ENCODE measurements around the gene ORC3. TPM values are rescaled to one million over a fixed set of nuclear protein-coding genes. Genes with fewer than 3 reads are reported as not detected.
"Not testable (repeated sequence)": the region's sequence is repeated elsewhere in the genome, so short reads cannot be mapped to it uniquely, and the experiment has no call there.

ORC3 gene
- total RNA-seq, 4 donors from 2014 or later, result 11.4 to 21.6 (median 13.9) TPM

DNA sequence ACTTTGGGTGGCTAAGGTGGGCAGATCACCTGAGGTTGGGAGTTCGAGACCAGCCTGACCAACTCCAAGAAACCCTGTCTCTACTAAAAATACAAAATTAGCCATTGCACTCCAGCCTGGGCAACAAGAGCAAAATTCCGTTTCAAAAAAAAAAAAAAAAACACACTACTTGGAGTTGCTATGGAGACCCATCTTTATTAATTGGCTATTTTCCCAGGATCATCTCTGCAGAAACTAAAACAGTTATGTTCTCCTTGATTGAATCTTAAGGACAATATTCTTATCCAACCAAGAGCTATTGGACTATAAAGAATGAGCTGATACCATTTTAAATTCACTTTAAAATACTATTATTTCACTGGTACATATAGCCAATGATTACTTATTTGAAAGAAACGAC, 97.4 kb downstream of the ORC3 start:
- TF ChIP-seq, protein P1, sequence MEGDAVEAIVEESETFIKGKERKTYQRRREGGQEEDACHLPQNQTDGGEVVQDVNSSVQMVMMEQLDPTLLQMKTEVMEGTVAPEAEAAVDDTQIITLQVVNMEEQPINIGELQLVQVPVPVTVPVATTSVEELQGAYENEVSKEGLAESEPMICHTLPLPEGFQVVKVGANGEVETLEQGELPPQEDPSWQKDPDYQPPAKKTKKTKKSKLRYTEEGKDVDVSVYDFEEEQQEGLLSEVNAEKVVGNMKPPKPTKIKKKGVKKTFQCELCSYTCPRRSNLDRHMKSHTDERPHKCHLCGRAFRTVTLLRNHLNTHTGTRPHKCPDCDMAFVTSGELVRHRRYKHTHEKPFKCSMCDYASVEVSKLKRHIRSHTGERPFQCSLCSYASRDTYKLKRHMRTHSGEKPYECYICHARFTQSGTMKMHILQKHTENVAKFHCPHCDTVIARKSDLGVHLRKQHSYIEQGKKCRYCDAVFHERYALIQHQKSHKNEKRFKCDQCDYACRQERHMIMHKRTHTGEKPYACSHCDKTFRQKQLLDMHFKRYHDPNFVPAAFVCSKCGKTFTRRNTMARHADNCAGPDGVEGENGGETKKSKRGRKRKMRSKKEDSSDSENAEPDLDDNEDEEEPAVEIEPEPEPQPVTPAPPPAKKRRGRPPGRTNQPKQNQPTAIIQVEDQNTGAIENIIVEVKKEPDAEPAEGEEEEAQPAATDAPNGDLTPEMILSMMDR (IDR thresholded peaks at IDR 0.05), result no peak
- ATAC-seq (ENCODE audit: low FRiP score), result no peak
- no peak for DNase-seq (ENCODE audit: low spot score)

DNA sequence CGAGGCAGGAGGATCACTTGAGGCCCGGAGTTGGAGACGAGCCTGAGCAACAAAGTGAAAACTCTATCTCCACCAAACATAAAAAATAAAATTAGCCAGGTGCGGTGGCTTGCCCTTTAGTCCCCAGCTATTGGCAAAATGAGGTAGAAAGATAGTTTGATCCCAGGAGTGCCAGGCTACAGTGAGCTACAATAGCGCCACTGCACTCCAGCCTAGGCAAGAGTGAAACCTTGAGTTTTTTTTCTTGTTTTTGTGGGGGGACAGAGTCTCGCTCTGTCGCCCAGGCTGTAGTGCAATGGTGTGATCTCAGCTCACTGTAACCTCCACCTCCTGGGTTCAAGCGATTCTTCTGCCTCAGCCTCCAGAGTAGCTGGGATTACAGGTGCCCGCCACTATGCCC, 98.0 kb downstream of the ORC3 start:
- not testable (repeated sequence) for ATAC-seq (ENCODE audit: low FRiP score)

DNA sequence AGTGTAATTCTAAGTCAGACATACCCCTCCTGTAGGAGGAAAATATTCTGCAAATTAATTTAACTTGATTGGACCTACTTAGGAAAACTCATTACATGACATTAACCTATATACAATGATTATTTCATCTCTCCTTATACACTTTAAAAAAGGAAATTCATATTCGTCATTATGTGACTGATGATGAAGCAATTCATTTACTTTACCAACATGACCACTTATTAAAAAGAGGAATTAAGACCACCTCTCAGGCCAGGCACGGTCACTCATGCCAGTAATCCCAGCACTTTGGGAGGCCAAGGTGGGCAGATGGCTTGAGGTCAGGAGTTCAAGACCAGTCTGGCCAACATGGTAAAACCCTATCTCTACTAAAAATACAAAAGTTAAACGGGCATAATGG, 100.5 kb downstream of the ORC3 start:
- no peak for DNase-seq (ENCODE audit: low spot score)
- no peak for ATAC-seq (ENCODE audit: low FRiP score)
- TF ChIP-seq, protein P1 (IDR thresholded peaks at IDR 0.05), result no peak

More for the DNA sequence above, 98.0 kb downstream of the ORC3 start:
- not testable (repeated sequence) for DNase-seq (ENCODE audit: low spot score)

DNA sequence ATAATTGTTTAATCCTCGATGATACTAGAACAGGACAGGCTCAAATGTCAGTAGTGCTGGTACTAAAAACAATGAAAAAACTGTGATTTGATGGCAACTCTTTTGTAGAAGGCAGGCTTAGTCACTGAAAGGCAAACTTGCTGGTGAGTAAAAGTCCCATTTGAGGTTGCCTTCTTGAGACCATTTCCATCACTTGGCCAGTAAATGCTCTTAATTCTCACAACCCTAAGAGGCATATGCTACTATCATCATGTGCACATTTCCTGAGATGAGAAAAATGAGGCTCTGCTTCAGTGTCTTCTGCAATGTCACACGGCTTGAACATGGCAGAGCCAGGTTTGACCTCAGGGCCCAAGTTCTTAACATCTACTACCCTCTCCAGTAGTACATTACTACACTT, 102.2 kb downstream of the ORC3 start:
- DNase-seq (ENCODE audit: low spot score), result no peak
- ATAC-seq (ENCODE audit: low FRiP score), result no peak
- TF ChIP-seq, protein P1 (IDR thresholded peaks at IDR 0.05), result no peak

DNA sequence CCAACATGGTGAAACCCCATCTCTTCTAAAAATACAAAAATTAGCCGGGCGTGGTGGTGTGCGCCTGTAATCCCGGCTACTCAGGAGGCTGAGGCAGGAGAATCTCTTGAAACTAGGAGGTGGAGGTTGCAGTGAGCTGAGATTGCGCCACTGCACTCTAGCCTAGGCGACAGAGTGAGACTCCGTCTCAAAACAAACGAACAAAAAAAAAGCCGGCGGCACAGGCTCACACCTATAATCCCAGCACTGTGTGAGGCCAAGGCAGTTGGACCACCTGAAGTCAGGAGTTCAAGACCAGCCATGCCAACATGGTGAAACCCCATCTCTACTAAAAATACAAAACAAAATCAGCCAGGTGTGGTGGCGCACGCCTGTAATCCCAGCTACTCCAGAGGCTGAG, 106.9 kb downstream of the ORC3 start:
- ATAC-seq (ENCODE audit: low FRiP score); DNase-seq (ENCODE audit: low spot score): not testable (repeated sequence)

DNA sequence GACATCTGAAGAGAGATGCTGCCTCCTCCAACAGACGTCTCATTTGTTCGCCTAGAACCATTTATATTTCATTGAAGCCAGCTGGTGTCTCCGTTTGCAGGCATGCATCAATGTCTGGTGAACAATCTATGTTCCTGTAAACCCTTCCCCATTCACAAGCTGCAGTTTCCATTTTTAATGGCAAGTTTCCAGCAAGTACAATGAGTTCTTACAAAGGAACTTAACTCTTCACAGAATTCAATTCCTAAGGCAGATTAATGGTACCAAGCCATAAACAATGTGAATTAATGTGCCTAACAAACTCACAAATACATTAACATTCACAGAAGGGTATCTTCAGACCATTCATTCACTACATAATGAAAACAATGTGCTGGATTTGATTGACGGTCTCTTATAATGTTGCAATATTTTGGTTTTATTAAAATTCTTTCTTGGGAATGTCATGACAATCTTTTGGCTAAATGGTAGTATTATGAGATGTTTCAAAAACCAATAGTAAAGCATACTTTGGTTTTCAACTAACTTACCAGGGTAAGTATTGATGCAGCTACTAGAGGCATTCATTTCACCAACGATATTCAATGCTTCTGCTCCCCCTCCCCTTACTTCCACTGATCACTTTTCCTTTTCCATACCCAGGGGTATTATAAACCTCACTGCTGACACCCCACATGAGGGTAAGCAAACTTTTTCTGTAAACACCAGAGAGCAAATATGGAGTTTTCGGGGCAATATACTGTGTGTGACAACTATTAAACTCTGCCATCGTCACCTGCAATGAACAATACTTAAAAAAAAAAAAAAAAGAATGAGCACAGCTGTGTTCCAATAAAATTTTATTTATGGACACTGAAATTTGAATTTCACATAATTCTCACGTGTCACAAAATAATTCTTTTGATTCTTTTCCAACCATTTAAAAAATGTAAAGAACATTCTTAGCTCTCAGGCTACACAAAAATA, 107.9 kb downstream of the ORC3 start:
- TF ChIP-seq, protein P1 (IDR thresholded peaks at IDR 0.05), result no peak
- ATAC-seq (ENCODE audit: low FRiP score), result no peak
- no peak for DNase-seq (ENCODE audit: low spot score)

DNA sequence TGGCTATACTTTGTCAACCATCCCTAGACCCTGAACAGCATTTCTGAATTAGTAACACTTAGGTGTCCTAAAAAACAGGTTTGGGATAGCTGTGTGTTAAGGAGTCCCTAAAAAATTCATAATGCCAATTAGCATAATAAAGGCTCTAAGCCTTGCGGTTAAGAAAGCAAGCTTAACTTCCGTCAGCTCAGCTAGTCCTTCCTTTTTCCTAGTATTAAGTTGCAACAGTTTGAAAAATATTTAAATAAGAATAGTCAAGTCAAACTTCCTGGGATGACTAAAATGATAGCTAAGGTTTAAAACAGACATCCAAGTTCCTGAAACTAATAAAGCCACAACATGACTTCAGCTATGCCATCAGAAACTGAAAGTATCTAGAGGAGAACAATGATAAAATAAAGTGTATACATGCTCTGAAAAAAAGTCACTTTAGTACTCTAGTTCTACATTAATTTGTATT, 108.6 kb downstream of the ORC3 start:
- TF ChIP-seq, protein P1 (IDR thresholded peaks at IDR 0.05), result no peak
- DNase-seq (ENCODE audit: low spot score) (no peak), ATAC-seq (ENCODE audit: low FRiP score) (no peak)

DNA sequence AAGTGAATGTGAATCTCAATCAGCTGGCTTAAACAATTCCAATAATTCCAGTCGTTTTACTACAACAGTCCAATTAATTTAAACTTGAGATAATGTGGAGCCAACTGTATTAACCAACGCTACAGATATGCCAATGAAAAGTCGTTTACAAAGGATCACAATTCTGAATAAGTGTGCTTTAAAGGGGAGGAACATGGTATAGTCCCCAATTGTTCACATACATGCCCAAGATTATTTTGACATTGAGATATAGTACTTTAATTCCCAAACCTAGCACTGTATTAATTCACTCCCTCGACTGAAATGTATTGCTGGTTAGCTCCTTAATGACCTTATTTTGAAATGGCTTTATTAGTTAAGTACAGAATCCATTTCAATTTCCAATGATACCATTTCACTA, 109.6 kb downstream of the ORC3 start:
- ATAC-seq (ENCODE audit: low FRiP score), result no peak
- TF ChIP-seq, protein P1 (IDR thresholded peaks at IDR 0.05), result no peak
- no peak for DNase-seq (ENCODE audit: low spot score)
